Activated CD4-positive, CD25-positive, alpha-beta regulatory T cell treated with anti-CD3 and anti-CD28 coated beads, Interleukin-2, amount 50 U/mL, for 72 hours (primary cell): ENCODE data around the gene RHCG.

Experiments used
- DNase-seq: peaks from one replicate; pipeline ENCODE4 v3.0.0; 2021

RHCG gene

GRCh38 chr15:89442671-89443307, 53.6 kb downstream of the RHCG start:
- DNase-seq, result peak; percentile 58

- no peak for DNase-seq
These were observed 54.2 kb downstream of the RHCG start for GRCh38 chr15:89442155-89442554.

GRCh38 chr15:89441295-89441812, 55.0 kb downstream of the RHCG start:
- DNase-seq, result no peak

- no peak for DNase-seq
These were observed 56.6 kb downstream of the RHCG start for GRCh38 chr15:89439764-89440163.

DNA sequence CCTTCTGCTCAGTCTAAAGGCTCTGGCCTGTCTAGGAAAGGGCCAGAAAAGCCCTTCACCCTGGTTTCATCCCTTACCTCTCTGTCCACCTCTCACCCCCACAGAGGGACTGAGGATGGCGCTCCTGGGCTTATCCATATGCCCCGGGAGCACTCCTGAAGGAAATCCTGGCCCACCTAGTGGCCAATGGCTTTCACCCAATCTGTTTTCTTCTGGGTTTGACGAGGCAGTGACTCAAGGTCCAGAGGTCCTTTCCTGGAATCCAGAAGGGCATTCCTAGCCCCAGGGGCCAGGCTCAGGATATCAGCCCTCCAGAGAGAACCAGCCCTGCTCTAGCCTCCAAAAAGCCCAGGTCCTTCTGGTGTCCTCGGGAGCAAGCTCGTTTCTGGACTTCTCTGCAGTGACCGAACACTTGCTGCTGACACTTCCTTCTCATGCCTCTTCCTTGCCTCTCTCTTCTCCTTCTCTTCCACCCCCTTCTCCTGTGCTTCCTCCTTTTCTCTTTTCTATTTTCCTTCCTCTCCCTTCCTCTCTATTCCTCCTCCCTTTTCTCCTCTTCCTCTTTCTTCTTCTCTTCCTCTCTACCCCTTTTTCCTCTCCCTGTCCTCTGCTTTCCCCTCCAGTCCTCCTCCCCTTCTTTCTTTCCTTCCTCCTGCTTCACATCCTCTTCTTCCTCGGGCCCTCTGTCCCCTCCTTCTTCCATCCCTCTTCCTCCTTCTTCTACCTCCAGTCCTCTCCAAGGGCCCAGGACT, 59.6 kb downstream of the RHCG start:
- DNase-seq, result no peak

DNA sequence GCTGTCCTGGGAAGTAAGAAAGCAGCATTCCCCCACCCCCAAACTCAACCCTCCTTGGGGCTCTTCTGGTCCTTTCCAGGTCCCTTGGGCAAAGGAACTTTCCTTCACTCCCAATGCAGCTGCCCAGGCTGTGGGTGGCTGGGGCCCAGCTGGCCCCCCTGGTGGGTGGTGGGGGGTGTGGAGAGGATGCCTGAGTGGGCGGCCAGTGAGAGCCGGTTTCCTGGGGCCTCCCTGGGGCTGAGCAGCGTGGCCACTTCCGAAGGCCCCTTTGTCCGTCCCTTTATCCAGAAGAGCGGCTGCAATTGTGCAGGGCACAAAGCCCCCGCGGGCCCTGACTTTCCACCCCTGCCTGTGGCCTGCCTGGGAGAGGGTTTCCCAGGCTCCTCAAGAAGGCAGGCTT, 61.0 kb downstream of the RHCG start:
- DNase-seq, result no peak

- DNase-seq, result no peak
These were observed 62.7 kb downstream of the RHCG start for GRCh38 chr15:89433686-89434085.

DNA sequence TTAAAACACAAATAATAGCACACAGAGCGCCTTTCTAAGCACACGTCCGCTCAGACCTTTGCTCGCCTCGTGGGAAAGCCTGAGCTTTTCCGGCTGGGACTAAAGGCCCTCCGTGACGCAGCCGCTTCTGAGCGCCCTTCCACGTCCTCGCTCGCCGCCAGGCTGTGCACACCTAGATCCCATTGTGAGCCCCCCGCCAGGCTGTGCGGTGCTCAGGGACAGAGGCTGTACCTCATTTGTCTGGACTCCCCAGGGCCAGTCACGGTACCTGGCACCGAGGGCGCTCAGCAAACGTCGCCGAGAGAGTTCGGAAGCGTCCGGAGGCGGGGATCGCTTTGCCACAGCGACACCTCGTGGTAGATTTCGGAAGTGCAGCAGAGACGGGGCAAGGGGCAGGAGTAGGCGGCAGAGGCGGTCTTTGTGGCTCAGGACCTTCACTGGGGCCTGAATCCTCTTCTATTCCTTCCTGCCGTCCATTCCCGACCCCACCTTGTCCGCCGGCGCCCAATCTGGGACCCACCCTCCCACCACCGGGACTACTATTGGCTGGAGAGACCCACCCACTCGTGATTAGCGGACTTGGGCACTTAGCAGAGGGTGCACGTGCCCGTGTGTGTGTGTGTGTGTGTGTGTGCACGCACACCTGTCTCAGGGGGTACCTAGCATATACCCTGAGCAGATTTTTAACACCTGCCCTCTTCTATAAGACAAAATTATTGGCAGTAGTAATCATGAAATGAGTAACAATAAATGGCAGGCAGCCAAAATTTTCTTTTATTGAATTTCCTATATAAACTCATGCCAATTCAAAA, 65.6 kb downstream of the RHCG start:
- DNase-seq, result peak; percentile 99

- DNase-seq, result no peak
These were observed 66.4 kb downstream of the RHCG start for GRCh38 chr15:89429986-89430385.

GRCh38 chr15:89429023-89429422, 67.4 kb downstream of the RHCG start:
- no peak for DNase-seq

GRCh38 chr15:89428246-89428645, 68.1 kb downstream of the RHCG start:
- DNase-seq, result no peak

- DNase-seq, result no peak
These were observed 69.9 kb downstream of the RHCG start for GRCh38 chr15:89426500-89426899.

GRCh38 chr15:89423981-89424380, 72.4 kb downstream of the RHCG start:
- DNase-seq, result no peak
